WI38 (cell line): Measurements from ENCODE around the gene SCAMP1.

Experiments
- H3K4me3 ChIP-seq: 2 replicates; pipeline ENCODE4 v1.5.1; 2011; ENCODE audit warnings: low read depth, mild to moderate bottlenecking, control low read depth, low read length
- TF ChIP-seq, protein P1 (sequence below): IDR thresholded peaks from 2 replicates; pipeline ENCODE4 v1.5.1; 2012; ENCODE audit warnings: low read depth, mild to moderate bottlenecking, control low read depth, low read length

Gene SCAMP1

DNA sequence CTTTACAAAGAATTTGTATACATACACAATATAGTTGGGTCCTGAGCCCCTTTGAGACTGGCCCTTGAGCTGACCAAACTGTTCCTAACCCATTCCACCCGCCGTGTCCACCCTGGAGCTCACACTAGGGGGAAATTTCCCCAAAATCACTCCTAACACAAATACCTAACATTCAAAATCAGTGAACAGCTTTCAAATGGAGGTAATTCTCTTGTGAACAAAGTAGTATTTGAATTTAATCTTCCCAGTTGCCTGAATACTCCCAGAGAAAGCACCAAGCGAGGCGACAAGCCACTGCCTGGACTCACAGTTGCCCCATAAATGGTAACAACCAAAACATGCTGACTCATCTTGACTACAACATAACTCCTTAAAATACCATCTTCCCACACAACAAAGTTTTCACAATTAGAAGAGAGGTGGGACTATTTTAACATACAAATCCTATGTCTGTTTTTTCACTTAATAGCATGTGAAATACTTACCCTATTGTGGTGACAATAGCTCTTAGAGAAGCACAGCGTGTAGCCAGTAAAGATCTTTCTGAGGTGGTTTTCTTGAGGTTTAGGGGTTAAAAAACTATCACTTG lies 31.7 kb upstream of the SCAMP1 start:
- TF ChIP-seq, protein P1, sequence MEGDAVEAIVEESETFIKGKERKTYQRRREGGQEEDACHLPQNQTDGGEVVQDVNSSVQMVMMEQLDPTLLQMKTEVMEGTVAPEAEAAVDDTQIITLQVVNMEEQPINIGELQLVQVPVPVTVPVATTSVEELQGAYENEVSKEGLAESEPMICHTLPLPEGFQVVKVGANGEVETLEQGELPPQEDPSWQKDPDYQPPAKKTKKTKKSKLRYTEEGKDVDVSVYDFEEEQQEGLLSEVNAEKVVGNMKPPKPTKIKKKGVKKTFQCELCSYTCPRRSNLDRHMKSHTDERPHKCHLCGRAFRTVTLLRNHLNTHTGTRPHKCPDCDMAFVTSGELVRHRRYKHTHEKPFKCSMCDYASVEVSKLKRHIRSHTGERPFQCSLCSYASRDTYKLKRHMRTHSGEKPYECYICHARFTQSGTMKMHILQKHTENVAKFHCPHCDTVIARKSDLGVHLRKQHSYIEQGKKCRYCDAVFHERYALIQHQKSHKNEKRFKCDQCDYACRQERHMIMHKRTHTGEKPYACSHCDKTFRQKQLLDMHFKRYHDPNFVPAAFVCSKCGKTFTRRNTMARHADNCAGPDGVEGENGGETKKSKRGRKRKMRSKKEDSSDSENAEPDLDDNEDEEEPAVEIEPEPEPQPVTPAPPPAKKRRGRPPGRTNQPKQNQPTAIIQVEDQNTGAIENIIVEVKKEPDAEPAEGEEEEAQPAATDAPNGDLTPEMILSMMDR, result no peak
- H3K4me3 ChIP-seq, result no peak overlapping the region

DNA sequence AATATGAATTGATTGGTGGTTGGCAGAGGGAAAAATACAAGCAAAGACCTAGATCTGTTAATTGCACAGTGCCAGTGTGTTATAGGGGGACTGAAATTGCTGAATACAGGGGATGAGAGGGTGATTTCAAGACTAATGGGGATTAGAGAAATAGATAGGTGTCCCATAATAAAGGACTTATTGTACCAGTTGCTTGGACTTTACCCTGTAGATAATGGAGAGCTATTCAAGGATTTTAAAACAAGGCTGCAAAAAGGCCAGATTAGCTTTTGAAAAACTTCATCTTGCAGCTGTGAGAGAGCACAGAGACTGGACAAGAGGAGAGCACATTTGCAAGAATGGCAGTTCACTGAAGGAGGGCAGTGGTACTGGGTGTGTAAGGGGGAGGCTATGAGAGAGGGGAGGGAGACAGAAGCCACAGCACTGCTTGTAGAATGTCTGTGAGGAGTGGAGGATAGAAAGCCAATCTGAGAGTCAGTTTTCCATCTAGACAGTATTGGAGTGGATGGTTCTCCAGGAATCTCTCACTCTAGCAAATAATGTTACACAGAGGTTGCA lies 28.8 kb upstream of the SCAMP1 start:
- TF ChIP-seq, protein P1, result no peak
- H3K4me3 ChIP-seq, result no peak overlapping the region

DNA sequence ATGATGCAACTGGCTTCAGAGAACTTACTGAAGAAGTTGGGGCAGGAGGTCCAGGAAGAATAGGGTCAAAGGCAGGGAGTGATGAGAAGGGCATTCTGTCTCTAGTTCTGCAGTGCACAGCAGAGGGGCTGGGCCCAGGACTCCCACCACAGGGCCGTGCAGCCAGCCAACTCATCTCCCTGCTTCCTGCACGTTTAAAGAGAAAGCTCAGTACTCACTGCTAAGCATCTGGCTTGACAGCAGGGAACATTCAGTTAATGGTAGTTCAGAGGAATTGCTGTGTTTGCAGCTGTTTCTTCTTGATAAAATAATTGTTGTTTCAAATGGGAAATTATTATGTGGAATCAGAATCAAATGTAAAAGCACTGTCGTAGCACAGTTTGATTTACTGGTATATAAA lies 25.6 kb upstream of the SCAMP1 start:
- TF ChIP-seq, protein P1, result no peak
- no peak overlapping the region for H3K4me3 ChIP-seq

DNA sequence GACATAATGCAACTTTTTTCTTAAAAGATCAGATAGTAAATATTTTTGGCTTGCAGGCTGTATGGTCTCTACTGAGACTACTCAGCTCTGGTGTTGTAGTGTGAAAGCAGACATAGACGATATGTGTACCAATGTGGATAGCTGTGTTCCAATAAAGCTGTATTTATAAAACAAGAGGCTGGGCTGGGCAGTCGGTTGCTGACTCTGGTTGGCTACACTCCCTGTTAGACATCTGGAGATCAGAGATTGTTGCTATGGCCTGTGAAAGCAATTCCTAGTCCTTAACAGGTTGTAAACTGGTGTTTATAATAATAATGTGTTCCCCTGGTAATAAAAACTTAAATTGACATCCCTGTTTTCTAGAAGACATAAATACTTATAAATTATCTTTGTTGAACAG lies 24.4 kb upstream of the SCAMP1 start:
- TF ChIP-seq, protein P1, result no peak
- H3K4me3 ChIP-seq, result no peak overlapping the region

DNA sequence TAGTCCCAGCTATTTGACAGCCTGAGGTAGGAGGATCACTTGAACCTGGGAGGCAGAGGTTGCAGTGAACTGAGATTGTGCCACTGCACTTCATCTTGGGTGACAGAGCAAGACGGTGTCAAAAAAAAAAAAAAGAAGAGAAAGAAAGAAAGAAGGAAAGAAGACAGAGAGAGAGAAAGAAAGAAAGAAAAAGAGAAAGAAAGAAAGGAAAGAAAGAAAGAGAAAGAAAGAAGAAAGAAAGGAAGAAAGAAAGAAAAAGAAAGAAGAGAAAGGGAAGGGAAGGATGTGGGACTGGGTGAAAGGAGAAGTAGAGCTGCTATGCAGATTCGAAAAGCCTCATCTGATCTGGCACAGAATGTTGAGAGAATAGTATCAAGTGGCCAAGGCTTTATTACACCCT lies 23.7 kb upstream of the SCAMP1 start:
- H3K4me3 ChIP-seq, result no peak overlapping the region
- TF ChIP-seq, protein P1, result no peak

DNA sequence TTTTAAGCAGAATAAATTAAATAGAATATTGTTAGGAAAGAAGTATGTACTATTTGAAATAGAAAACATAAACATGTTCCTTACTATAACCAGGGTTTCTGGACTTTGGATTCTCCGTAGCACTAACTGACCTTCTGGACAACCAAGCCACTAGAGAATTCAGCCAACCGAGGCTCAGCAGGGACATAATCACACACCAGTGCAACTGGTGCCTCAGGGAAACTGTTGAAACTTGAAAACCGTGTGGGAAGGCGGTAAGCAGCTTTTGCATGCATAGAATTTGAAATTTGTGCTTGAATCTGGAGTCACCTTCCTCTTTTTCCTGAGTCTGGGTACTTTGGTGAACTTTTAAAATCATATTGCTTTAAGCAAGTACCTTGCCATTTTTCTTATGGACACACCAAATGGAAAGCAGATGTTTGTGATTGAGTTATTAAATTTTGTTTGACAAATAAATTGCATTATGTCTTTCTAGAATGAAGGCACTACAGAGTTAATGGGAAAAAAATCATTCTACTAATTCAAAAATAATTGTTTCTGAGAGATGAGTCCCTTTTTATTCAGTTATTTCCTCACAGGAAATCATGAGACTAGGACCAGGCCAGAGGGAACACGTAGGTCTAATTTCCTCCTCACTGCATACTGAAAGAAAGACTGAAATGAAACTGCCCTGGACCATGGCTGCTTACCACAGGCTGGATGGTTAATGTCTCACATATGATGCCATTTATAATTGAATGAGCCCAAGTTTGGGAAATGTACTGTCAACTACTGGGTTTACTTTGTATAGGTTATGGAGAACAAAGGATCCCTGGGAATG lies 20.6 kb upstream of the SCAMP1 start:
- no peak overlapping the region for H3K4me3 ChIP-seq
- TF ChIP-seq, protein P1, result no peak

DNA sequence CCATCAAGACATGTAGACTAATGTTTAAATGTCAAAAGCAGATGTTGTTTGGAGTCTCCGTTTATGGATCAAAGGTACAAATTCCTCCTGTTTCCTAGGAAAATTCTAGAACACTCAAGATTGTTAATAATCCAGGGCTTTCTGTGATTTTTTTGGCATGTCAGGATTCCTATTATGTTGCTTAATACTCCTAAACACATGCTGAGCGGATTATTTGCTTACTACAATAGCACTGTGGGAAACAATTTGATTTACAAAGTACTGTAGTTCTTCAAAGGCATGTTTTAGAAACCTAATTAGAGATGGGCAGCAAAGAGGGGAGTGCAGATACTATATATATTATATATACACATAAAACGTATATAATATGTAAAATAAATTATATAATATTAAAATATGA lies 19.0 kb upstream of the SCAMP1 start:
- TF ChIP-seq, protein P1, result no peak
- no peak overlapping the region for H3K4me3 ChIP-seq
